ENCODE data around the gene GALNT5. TPM values are rescaled to one million over a fixed set of nuclear protein-coding genes. Genes with fewer than 3 reads are reported as not detected.
"Not testable (repeated sequence)": the region's sequence is repeated elsewhere in the genome, so short reads cannot be mapped to it uniquely, and the experiment has no call there.

The GALNT5 gene
- total RNA-seq, 1 donor from 2014 or later = 1.7 TPM

GRCh38 chr2:157336137-157337010 is 78.9 kb downstream of the GALNT5 start:
- no peak overlapping the region for H3K27ac Mint-ChIP-seq
- no peak for DNase-seq (ENCODE audit: extremely low spot score, unreplicated experiment)
- no peaks in the 10 kb centered on the region for H3K9me3 Mint-ChIP-seq
- no peaks in the 10 kb centered on the region for H3K36me3 Mint-ChIP-seq
- no peak overlapping the region for H3K4me3 Mint-ChIP-seq
- H3K27me3 Mint-ChIP-seq = no peaks in the 10 kb centered on the region
- H3K4me1 Mint-ChIP-seq (ENCODE audit: unreplicated experiment) = no peaks in the 10 kb centered on the region
- TF ChIP-seq CTCF (conservative IDR thresholded peaks at IDR 0.05) = peak; percentile 84

- no peak overlapping the region for H3K27ac Mint-ChIP-seq
- no peaks in the 10 kb centered on the region for H3K27me3 Mint-ChIP-seq
- TF ChIP-seq CTCF (conservative IDR thresholded peaks at IDR 0.05) = no peak
- DNase-seq (ENCODE audit: extremely low spot score, unreplicated experiment) = no peak
- H3K4me3 Mint-ChIP-seq = no peak overlapping the region
- H3K4me1 Mint-ChIP-seq (ENCODE audit: unreplicated experiment) = no peaks in the 10 kb centered on the region
- no peaks in the 10 kb centered on the region for H3K36me3 Mint-ChIP-seq
- H3K9me3 Mint-ChIP-seq = peaks cover 12% of the 10 kb centered on the region
These were observed 80.5 kb downstream of the GALNT5 start for GRCh38 chr2:157337978-157338377.

DNA sequence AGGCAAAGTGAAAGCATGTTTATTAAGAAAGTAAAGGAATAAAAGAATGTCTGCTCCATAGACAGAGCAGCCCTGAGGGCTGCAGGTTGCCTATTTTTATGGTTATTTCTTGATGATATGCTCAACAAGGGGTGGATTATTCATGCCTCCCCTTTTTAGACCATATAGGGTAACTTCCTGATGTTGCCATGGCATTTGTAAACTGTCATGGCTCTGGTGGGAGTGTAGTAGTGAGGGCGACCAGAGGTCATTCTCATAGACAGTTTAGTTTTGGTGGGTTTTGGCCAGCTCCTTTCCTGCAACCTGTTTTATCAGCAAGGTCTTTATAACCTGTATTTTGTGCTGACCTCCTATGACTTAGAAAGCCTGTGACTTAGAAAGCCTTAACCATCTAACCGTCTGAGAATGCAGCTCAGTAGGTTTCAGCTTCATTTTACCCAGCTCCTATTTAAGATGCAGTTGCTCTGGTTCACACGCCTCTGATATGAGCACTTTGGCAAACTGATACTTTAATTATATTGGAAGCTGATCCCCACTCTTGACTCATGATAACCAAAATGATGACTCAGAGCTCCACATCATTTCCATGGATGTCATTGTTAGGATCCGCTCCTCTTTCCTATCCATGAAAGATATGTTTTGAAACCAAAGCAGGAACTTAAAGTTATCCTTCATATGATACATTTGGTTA is 82.6 kb downstream of the GALNT5 start:
- Mint-ChIP-seq H3K36me3 (no peaks in the 10 kb centered on the region), H3K27ac (no peak overlapping the region), H3K4me1 (ENCODE audit: unreplicated experiment) (no peaks in the 10 kb centered on the region), H3K9me3 (peaks cover 20% of the 10 kb centered on the region), H3K4me3 (no peak overlapping the region), H3K27me3 (no peaks in the 10 kb centered on the region)
- DNase-seq (ENCODE audit: extremely low spot score, unreplicated experiment) = no peak
- no peak for TF ChIP-seq CTCF (conservative IDR thresholded peaks at IDR 0.05)

GRCh38 chr2:157341381-157341780 is 83.9 kb downstream of the GALNT5 start:
- H3K4me3 Mint-ChIP-seq; H3K36me3 Mint-ChIP-seq; DNase-seq (ENCODE audit: extremely low spot score, unreplicated experiment); H3K27me3 Mint-ChIP-seq; H3K27ac Mint-ChIP-seq; H3K4me1 Mint-ChIP-seq (ENCODE audit: unreplicated experiment): not testable (repeated sequence)
- H3K9me3 Mint-ChIP-seq = peaks cover 20% of the 10 kb centered on the region

GRCh38 chr2:157345647-157346389 is 88.3 kb downstream of the GALNT5 start:
- Mint-ChIP-seq H3K27ac (no peak overlapping the region), H3K9me3 (peaks cover 20% of the 10 kb centered on the region), H3K4me1 (ENCODE audit: unreplicated experiment) (no peaks in the 10 kb centered on the region), H3K4me3 (no peak overlapping the region), H3K27me3 (no peaks in the 10 kb centered on the region), H3K36me3 (no peaks in the 10 kb centered on the region)
- DNase-seq (ENCODE audit: extremely low spot score, unreplicated experiment) = no peak
- TF ChIP-seq CTCF (conservative IDR thresholded peaks at IDR 0.05) = no peak

Measured in type B pancreatic cell (in vitro differentiated cells).